Measurements from ENCODE around the gene ESPN. TPM values are rescaled to one million over a fixed set of nuclear protein-coding genes. Genes with fewer than 3 reads are reported as not detected.

The ESPN gene
- total RNA-seq, 1 donor from 2014 or later: 0.18 TPM

DNA sequence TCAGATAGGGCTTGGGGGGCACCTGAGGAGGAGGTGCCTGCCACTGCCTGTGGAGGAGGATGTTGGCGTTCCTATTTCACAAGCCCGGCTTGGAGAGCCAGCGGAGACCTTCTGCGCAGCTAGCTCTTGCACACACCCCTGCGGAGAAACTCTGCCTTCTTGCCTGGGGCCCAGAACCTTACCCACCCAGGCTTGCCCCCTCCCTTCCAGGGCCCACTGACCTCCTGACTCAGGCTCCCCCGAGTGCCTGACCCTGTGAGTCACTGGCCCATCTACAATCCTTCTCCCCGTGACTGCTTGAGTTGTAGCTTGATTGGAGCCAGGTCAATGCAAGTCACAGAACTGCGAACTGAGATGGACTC lies 8.3 kb upstream of the ESPN start:
- H3K9me3 Mint-ChIP-seq: no peaks in the 10 kb centered on the region
- DNase-seq (no peak), ATAC-seq (ENCODE audit: low read depth) (no peak)
- ChIA-PET POLR2A (no interaction called here), CTCF (no interaction called here)
- no peak overlapping the region for H3K4me3 Mint-ChIP-seq
- intact Hi-C loops (cut with micrococcal nuclease): no loop called here
- H3K36me3 Mint-ChIP-seq (ENCODE audit: low read depth): no peaks in the 10 kb centered on the region
- peaks cover 3% of the 10 kb centered on the region for H3K4me1 Mint-ChIP-seq
- TF ChIP-seq, protein P1, sequence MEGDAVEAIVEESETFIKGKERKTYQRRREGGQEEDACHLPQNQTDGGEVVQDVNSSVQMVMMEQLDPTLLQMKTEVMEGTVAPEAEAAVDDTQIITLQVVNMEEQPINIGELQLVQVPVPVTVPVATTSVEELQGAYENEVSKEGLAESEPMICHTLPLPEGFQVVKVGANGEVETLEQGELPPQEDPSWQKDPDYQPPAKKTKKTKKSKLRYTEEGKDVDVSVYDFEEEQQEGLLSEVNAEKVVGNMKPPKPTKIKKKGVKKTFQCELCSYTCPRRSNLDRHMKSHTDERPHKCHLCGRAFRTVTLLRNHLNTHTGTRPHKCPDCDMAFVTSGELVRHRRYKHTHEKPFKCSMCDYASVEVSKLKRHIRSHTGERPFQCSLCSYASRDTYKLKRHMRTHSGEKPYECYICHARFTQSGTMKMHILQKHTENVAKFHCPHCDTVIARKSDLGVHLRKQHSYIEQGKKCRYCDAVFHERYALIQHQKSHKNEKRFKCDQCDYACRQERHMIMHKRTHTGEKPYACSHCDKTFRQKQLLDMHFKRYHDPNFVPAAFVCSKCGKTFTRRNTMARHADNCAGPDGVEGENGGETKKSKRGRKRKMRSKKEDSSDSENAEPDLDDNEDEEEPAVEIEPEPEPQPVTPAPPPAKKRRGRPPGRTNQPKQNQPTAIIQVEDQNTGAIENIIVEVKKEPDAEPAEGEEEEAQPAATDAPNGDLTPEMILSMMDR (IDR thresholded peaks at IDR 0.05): no peak
- H3K27ac Mint-ChIP-seq: no peak overlapping the region
- peaks cover 51% of the 10 kb centered on the region for H3K27me3 Mint-ChIP-seq

DNA sequence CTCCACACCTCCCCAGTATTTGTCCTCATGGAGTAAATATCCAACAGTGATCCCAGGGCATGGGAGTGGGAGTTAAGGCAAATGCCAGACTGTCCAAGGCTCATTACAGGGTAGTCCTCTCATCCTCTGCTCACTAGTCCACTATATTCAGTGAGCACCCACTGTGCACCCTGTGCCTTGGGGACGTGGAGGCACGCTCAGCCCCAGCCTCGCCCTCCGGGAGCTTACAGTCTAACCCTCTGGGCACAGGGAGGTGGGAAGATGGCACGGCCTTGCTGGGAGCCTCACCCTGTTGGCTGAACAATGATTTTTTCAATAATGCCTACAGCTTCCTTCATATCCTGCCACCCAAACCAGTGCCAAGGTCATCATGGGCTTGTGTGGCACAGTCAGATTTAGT lies 7.7 kb upstream of the ESPN start:
- H3K4me1 Mint-ChIP-seq: peaks cover 3% of the 10 kb centered on the region
- H3K27ac Mint-ChIP-seq: no peak overlapping the region
- no peaks in the 10 kb centered on the region for H3K36me3 Mint-ChIP-seq (ENCODE audit: low read depth)
- intact Hi-C loops (cut with micrococcal nuclease): no loop called here
- H3K4me3 Mint-ChIP-seq: no peak overlapping the region
- peaks cover 55% of the 10 kb centered on the region for H3K27me3 Mint-ChIP-seq
- TF ChIP-seq, protein P1 (IDR thresholded peaks at IDR 0.05): no peak
- POLR2A ChIA-PET: no interaction called here
- no peaks in the 10 kb centered on the region for H3K9me3 Mint-ChIP-seq
- DNase-seq (no peak), ATAC-seq (ENCODE audit: low read depth) (no peak)
- CTCF ChIA-PET: no interaction called here

- CTCF ChIA-PET: no interaction called here
- POLR2A ChIA-PET: no interaction called here
- H3K27ac Mint-ChIP-seq: no peak overlapping the region
- no peaks in the 10 kb centered on the region for H3K9me3 Mint-ChIP-seq
- DNase-seq: no peak
- no peak for ATAC-seq (ENCODE audit: low read depth)
- intact Hi-C loops (cut with micrococcal nuclease): no loop called here
- H3K36me3 Mint-ChIP-seq (ENCODE audit: low read depth): no peaks in the 10 kb centered on the region
- TF ChIP-seq, protein P1 (IDR thresholded peaks at IDR 0.05): no peak
- no peak overlapping the region for H3K4me3 Mint-ChIP-seq
- H3K27me3 Mint-ChIP-seq: peaks cover 54% of the 10 kb centered on the region
- peaks cover 3% of the 10 kb centered on the region for H3K4me1 Mint-ChIP-seq
These were observed 6.5 kb upstream of the ESPN start for GRCh38 chr1:6417961-6418667.

DNA sequence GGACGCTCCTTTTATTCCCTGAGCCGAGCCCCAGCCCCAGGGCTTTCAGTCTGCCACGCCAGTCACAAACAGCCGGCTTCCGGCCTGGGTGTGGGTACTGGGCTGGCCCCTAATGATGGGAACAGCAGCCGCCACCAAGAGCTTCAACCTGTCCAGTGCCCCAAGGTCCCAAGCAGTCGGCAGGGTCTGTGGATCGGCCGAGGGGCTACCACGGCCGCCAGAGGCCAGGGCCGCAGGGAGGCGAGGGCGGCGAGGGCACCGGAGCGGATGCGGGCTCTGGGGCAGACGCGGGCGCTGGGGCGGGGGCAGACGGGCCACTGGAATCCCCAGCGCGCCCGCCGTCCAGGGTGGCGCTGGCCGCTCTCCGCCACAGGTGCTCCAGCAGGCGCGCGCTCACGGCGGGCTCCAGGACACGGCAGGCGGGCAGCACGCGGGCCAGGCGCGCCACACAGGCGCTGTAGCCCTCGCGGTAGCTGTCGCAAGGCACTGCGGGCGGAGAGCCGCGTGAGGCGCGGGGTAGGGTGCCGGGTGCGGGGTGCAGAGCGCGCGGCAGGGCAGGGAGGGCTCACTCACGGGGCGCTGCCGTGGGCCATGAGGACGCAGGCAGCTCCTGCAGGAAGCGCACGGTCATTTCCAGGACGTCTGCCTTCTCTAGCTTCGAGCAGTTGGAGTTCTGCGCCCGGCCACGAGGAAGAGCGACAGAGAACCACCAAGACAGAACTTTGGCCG lies 5.7 kb upstream of the ESPN start:
- Mint-ChIP-seq H3K4me1 (peaks cover 6% of the 10 kb centered on the region), H3K27me3 (peaks cover 56% of the 10 kb centered on the region), H3K4me3 (no peak overlapping the region), H3K36me3 (ENCODE audit: low read depth) (no peaks in the 10 kb centered on the region), H3K27ac (no peak overlapping the region), H3K9me3 (no peaks in the 10 kb centered on the region)
- ChIA-PET CTCF (no interaction called here), POLR2A (no interaction called here)
- no peak for DNase-seq
- TF ChIP-seq, protein P1 (IDR thresholded peaks at IDR 0.05): no peak
- intact Hi-C loops (cut with micrococcal nuclease): no loop called here
- ATAC-seq (ENCODE audit: low read depth): no peak

DNA sequence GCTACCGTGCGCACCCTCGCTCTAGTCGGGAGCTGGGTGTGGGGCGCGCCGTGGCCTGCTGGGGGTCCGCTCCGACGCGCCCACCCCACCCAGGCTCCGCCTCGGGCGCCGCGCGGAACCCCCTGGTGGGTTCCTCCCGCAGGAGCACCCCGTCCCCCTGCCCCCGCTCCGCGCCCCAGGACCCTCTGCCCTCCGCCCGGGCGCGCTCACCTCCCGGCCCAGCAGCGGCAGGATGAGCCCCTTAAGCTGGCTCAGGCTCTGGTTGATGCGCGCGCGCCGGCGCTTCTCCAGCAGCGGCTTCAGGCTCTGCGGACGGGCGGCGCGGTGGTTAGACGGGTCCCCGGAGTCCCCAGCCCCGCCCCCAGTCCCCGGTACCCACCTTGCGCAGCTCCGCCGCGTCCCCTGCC lies 5.2 kb upstream of the ESPN start:
- no peaks in the 10 kb centered on the region for H3K9me3 Mint-ChIP-seq
- ChIA-PET CTCF (interaction anchor here (0.7 kb wide), 1 partner anchor 19 kb away, joined by 3 read pairs; no protein-coding TSS in a partner anchor), POLR2A (no interaction called here)
- no peak for DNase-seq
- no peak overlapping the region for H3K4me3 Mint-ChIP-seq
- TF ChIP-seq, protein P1 (IDR thresholded peaks at IDR 0.05): no peak
- intact Hi-C loops (cut with micrococcal nuclease): no loop called here
- H3K27me3 Mint-ChIP-seq: peaks cover 57% of the 10 kb centered on the region
- ATAC-seq (ENCODE audit: low read depth): no peak
- H3K27ac Mint-ChIP-seq: no peak overlapping the region
- H3K4me1 Mint-ChIP-seq: peaks cover 12% of the 10 kb centered on the region
- H3K36me3 Mint-ChIP-seq (ENCODE audit: low read depth): no peaks in the 10 kb centered on the region
